DND-41 (cell line): ENCODE data around the gene PTH2.

Experiments
- ATAC-seq: fragments of 200-7000 bp; cut with Tn5 transposase; 3 replicates; pipeline ENCODE4 v1.9.1; 2021; ENCODE audit warnings: low read depth; ENCODE audit not compliant: insufficient read depth
- DNase-seq: peaks from one replicate; pipeline ENCODE4 v3.0.0-alpha.2; 2020
- H2AFZ ChIP-seq: 2 replicates; pipeline ENCODE4 v1.6.0; 2012; ENCODE audit warnings: low read depth, low read length
- H3K27ac ChIP-seq: 2 replicates; pipeline ENCODE4 v1.5.1; 2012; ENCODE audit warnings: low read length, inconsistent platforms
- H3K27me3 ChIP-seq: fragments of 200-600 bp; sonication (generic); 2 replicates; pipeline ENCODE4 v1.6.0; 2012; ENCODE audit warnings: low read length, mild to moderate bottlenecking, inconsistent platforms; ENCODE audit not compliant: insufficient read depth, poor library complexity
- H3K36me3 ChIP-seq: 2 replicates; pipeline ENCODE4 v1.5.1; 2012; ENCODE audit warnings: low read length, inconsistent platforms; ENCODE audit not compliant: insufficient read depth
- H3K4me1 ChIP-seq: 2 replicates; pipeline ENCODE4 v1.5.1; 2012; ENCODE audit warnings: mild to moderate bottlenecking, low read length; ENCODE audit not compliant: insufficient read depth
- H3K4me2 ChIP-seq: 2 replicates; pipeline ENCODE4 v1.6.0; 2012; ENCODE audit warnings: mild to moderate bottlenecking, moderate library complexity, low read length, inconsistent platforms; ENCODE audit not compliant: insufficient read depth
- H3K4me3 ChIP-seq, 2 experiments: fragments of 200-600 bp in 1 of 2; shearing (Covaris generic) in 1 of 2; 2 replicates each; pipeline ENCODE4 v1.5.1; 2012 to 2016; ENCODE audit warnings: inconsistent platforms in 2 of 2, low read length in 2 of 2, mild to moderate bottlenecking in 2 of 2, low read depth in 1 of 2, moderate library complexity in 1 of 2
- H3K79me2 ChIP-seq: 2 replicates; pipeline ENCODE4 v1.6.0; 2012; ENCODE audit warnings: low read length, inconsistent platforms; ENCODE audit not compliant: insufficient read depth
- H3K9ac ChIP-seq: 2 replicates; pipeline ENCODE4 v1.6.0; 2012; ENCODE audit warnings: low read depth, mild to moderate bottlenecking, inconsistent platforms, low read length, moderate library complexity
- H3K9me3 ChIP-seq: 2 replicates; pipeline ENCODE4 v1.5.1; 2012; ENCODE audit warnings: low read length, moderate library complexity, mild to moderate bottlenecking, inconsistent platforms; ENCODE audit not compliant: insufficient read depth, severe bottlenecking
- H4K20me1 ChIP-seq: 2 replicates; pipeline ENCODE4 v1.6.0; 2012; ENCODE audit warnings: low read length; ENCODE audit not compliant: insufficient read depth
- EZH2 ChIP-seq: IDR thresholded peaks from 3 replicates; pipeline ENCODE4 v1.6.1; 2012; ENCODE audit warnings: borderline replicate concordance, low read depth, mild to moderate bottlenecking, moderate library complexity, low read length, inconsistent platforms; ENCODE audit not compliant: severe bottlenecking
- TF ChIP-seq, protein P1 (sequence below): IDR thresholded peaks from 2 replicates; pipeline ENCODE4 v1.5.1; 2012; ENCODE audit warnings: borderline replicate concordance, low read length, moderate library complexity, mild to moderate bottlenecking; ENCODE audit not compliant: poor library complexity, severe bottlenecking; ENCODE audit errors: extremely low read depth

The PTH2 gene

DNA sequence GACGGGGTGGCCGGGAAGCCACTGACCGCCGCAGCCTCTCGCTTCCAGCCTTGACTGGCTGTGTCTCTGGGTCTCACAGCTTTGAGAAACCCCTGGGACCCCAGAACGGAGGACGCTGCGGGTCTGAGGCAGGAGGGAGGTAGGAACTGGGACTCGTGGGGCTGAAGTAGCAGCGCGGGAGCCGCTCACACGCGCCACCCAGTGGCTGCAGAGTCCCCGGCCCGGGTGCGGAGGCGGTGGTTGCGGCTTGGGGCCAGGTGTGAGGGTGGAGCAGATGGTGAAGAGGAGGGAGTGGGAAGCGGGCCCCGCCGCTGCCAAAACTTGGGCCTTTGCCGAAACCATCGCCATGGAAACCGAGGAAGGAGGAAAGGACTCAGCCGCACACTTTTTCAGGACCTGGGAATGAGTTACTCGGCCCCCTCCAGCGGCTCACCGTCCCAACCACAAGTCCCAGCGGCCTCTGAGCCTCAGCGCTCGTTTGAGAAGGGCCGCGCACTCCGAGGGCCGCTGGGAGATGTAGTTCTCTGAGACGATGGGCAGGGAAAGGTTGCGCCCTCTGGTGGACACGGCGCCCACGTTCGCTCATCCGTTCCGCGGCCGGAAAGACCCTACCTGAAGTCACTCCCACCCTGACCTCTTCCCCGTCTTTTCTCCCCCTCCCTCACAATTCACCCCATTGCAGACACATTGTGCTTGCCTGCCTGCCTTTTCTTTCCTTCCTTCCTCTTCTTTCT lies 20.3 kb upstream of the PTH2 start:
- H2AFZ ChIP-seq = peak overlapping the region; percentile 89
- no peaks in the 10 kb centered on the region for H3K9me3 ChIP-seq
- ATAC-seq = peak; percentile 94
- peaks cover 17% of the 10 kb centered on the region for H4K20me1 ChIP-seq
- H3K4me3 ChIP-seq = peak overlapping the region; percentile 10 to 69; a peak in 2 of 4 replicates
- peaks cover 18% of the 10 kb centered on the region for H3K27me3 ChIP-seq
- TF ChIP-seq EZH2 = no peak
- TF ChIP-seq, protein P1, sequence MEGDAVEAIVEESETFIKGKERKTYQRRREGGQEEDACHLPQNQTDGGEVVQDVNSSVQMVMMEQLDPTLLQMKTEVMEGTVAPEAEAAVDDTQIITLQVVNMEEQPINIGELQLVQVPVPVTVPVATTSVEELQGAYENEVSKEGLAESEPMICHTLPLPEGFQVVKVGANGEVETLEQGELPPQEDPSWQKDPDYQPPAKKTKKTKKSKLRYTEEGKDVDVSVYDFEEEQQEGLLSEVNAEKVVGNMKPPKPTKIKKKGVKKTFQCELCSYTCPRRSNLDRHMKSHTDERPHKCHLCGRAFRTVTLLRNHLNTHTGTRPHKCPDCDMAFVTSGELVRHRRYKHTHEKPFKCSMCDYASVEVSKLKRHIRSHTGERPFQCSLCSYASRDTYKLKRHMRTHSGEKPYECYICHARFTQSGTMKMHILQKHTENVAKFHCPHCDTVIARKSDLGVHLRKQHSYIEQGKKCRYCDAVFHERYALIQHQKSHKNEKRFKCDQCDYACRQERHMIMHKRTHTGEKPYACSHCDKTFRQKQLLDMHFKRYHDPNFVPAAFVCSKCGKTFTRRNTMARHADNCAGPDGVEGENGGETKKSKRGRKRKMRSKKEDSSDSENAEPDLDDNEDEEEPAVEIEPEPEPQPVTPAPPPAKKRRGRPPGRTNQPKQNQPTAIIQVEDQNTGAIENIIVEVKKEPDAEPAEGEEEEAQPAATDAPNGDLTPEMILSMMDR = peak; percentile 82
- peak overlapping the region; percentile 92 for H3K4me2 ChIP-seq
- DNase-seq = peak; percentile 94
- no peaks in the 10 kb centered on the region for H3K79me2 ChIP-seq
- H3K27ac ChIP-seq = peak overlapping the region; percentile 78
- peaks cover 16% of the 10 kb centered on the region for H3K4me1 ChIP-seq
- H3K36me3 ChIP-seq = peaks cover 21% of the 10 kb centered on the region
- peak overlapping the region; percentile 53 for H3K9ac ChIP-seq

DNA sequence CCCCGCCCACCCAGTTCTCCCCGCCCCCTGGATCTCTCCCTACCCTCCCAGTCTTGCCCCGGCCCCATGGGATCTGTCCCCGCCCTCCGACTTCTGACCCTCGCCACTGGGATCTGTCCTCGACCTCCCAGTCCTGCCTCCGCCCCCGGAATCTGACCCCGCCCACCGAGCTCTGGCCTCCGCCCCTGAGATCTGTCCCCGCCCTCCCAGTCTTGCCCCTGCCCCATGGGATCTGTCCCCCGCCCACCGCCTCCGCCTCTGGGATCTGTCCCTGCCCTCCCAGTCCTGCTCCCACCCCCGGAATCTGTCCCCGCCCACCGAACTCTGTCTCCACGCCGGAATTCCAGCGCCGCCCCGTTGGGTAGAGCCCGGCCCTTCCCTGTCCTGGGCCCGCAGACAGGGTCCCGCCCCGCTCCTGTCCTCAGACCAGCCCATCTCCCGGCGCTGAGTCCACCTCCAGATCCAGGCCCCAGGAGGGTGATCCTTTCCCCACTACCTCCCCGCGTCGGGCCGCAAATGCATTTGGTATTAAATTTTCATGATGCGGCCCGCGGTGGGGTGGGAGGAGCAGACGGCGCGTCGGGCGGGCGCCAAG lies 19.6 kb upstream of the PTH2 start:
- Histone ChIP-seq H3K4me2 (peak overlapping the region; percentile 92), H2AFZ (peak overlapping the region; percentile 89), H3K4me1 (peaks cover 16% of the 10 kb centered on the region), H3K9me3 (no peaks in the 10 kb centered on the region), H3K27me3 (peaks cover 22% of the 10 kb centered on the region), H3K9ac (peak overlapping the region; percentile 53), H3K79me2 (no peaks in the 10 kb centered on the region), H3K4me3 (peak overlapping the region; percentile 10 to 69; a peak in 2 of 4 replicates), H4K20me1 (peaks cover 14% of the 10 kb centered on the region), H3K36me3 (peaks cover 14% of the 10 kb centered on the region), H3K27ac (peak overlapping the region; percentile 78)
- ATAC-seq = no peak
- DNase-seq = peak; percentile 37
- TF ChIP-seq, protein P1 = no peak
- TF ChIP-seq EZH2 = no peak

DNA sequence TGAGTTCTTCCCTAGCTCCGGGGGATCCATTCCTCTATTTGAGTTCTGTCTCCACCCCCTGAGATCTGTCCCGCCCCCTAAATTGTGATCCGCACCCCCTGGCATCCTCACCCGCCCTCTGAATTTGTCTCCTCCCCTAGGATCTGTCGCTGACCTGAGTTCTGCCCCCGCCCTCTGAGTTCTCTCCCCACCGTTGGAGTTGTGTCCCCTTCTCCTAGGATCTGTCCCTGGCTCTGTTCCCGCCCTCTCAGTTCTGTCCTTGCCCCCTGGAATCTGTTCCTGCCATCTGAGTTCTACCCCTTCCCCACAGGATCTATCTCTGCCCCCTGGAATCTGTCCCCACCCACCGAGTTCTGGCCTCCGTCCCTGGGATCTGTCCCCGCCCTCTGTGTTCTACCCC lies 19.1 kb upstream of the PTH2 start:
- H3K9me3 ChIP-seq = no peaks in the 10 kb centered on the region
- H3K4me2 ChIP-seq = no peak overlapping the region
- peaks cover 9% of the 10 kb centered on the region for H3K36me3 ChIP-seq
- no peaks in the 10 kb centered on the region for H3K79me2 ChIP-seq
- no peak overlapping the region for H2AFZ ChIP-seq
- ATAC-seq (no peak), DNase-seq (no peak)
- H3K27me3 ChIP-seq = peaks cover 22% of the 10 kb centered on the region
- H3K9ac ChIP-seq = no peak overlapping the region
- no peak overlapping the region for H3K4me3 ChIP-seq
- no peak overlapping the region for H3K27ac ChIP-seq
- H4K20me1 ChIP-seq = peaks cover 10% of the 10 kb centered on the region
- peaks cover 16% of the 10 kb centered on the region for H3K4me1 ChIP-seq
- TF ChIP-seq EZH2 = no peak
- TF ChIP-seq, protein P1 = no peak
